ENCODE data around the gene CLCNKA.
"Not testable (repeated sequence)": the region's sequence is repeated elsewhere in the genome, so short reads cannot be mapped to it uniquely, and the experiment has no call there.

CLCNKA gene

GRCh38 chr1:16018308-16018707 lies 3.5 kb upstream of the CLCNKA start:
- no peak for DNase-seq

GRCh38 chr1:16018749-16019643 lies 2.8 kb upstream of the CLCNKA start:
- DNase-seq = no peak

GRCh38 chr1:16019644-16020277 lies 2.1 kb upstream of the CLCNKA start:
- no peak for DNase-seq

- no peak for DNase-seq
These were observed 1.5 kb upstream of the CLCNKA start for GRCh38 chr1:16020325-16020724.

GRCh38 chr1:16020878-16021277 lies 958 bp upstream of the CLCNKA start:
- not testable (repeated sequence) for DNase-seq

GRCh38 chr1:16022393-16022792 lies 557 bp downstream of the CLCNKA start:
- no peak for DNase-seq

GRCh38 chr1:16023050-16023653 lies 1.3 kb downstream of the CLCNKA start:
- DNase-seq = no peak

GRCh38 chr1:16026302-16026701 lies 4.5 kb downstream of the CLCNKA start:
- DNase-seq = not testable (repeated sequence)

GRCh38 chr1:16026723-16027484 lies 5.1 kb downstream of the CLCNKA start:
- DNase-seq = no peak

- no peak for DNase-seq
These were observed 6.6 kb downstream of the CLCNKA start for GRCh38 chr1:16028237-16029002.

GRCh38 chr1:16029003-16029268 lies 7.1 kb downstream of the CLCNKA start:
- not testable (repeated sequence) for DNase-seq

- DNase-seq = no peak
These were observed 7.5 kb downstream of the CLCNKA start for GRCh38 chr1:16029288-16029687.

- DNase-seq = no peak
These were observed 9.7 kb downstream of the CLCNKA start for GRCh38 chr1:16031551-16031950.

- DNase-seq = peak; percentile 13
These were observed 10.7 kb downstream of the CLCNKA start for GRCh38 chr1:16032388-16033102.

- DNase-seq = not testable (repeated sequence)
These were observed 11.3 kb downstream of the CLCNKA start for GRCh38 chr1:16033103-16033632.

GRCh38 chr1:16036461-16036860 lies 14.6 kb downstream of the CLCNKA start:
- not testable (repeated sequence) for DNase-seq

- DNase-seq = no peak
These were observed 16.7 kb downstream of the CLCNKA start for GRCh38 chr1:16038620-16038912.

- not testable (repeated sequence) for DNase-seq
These were observed 18.0 kb downstream of the CLCNKA start for GRCh38 chr1:16039871-16040270.

GRCh38 chr1:16041200-16041599 lies 19.4 kb downstream of the CLCNKA start:
- DNase-seq = no peak

GRCh38 chr1:16042096-16042495 lies 20.3 kb downstream of the CLCNKA start:
- DNase-seq = no peak

- not testable (repeated sequence) for DNase-seq
These were observed 20.8 kb downstream of the CLCNKA start for GRCh38 chr1:16042654-16043053.

GRCh38 chr1:16043521-16043920 lies 21.7 kb downstream of the CLCNKA start, which contains the start of gene CLCNKB:
CLCNKB (plus strand) TSS chr1:16043782; CDS start chr1:16044493, 711 bp downstream.
- no peak for DNase-seq

All from central memory CD4-positive, alpha-beta T cell (primary cell).